OCI-LY3 (cell line): ENCODE measurements around the gene EML4.

Experiments used
- H2AFZ ChIP-seq: fragments of 200-600, 300-600 bp; shearing (Covaris generic); 2 replicates; pipeline ENCODE4 v1.6.0; 2014; ENCODE audit warnings: antibody characterized with exemption, low read depth, low read length
- H3K27ac ChIP-seq: fragments of 200-600, 300-600 bp; sonication (generic); 2 replicates; pipeline ENCODE4 v1.5.1; 2014; ENCODE audit warnings: mild to moderate bottlenecking, low read length, moderate library complexity, mixed read lengths
- H3K27me3 ChIP-seq: fragments of 200-600, 300-600 bp; sonication (generic); 2 replicates; pipeline ENCODE4 v1.6.1; 2014; ENCODE audit warnings: low read depth, low read length, mixed read lengths
- H3K36me3 ChIP-seq: fragments of 200-600, 300-600 bp; sonication (generic); replicated peaks from 2 replicates; pipeline ENCODE3; 2014; ENCODE audit warnings: low read depth, low read length, mixed read lengths
- H3K4me1 ChIP-seq: fragments of 300-600, 200-600 bp; sonication (generic); 2 replicates; pipeline ENCODE4 v1.6.1; 2014; ENCODE audit warnings: low read length, mixed read lengths
- H3K4me2 ChIP-seq: fragments of 200-600, 300-600 bp; sonication (generic); 2 replicates; pipeline ENCODE4 v1.6.1; 2014; ENCODE audit warnings: low read length, mixed read lengths
- H3K4me3 ChIP-seq: fragments of 300-600, 200-600 bp; sonication (generic); 2 replicates; pipeline ENCODE4 v1.5.1; 2014; ENCODE audit warnings: antibody characterized with exemption, mild to moderate bottlenecking, low read length, moderate library complexity
- H3K79me2 ChIP-seq: fragments of 300-600, 200-600 bp; shearing (Covaris generic); 2 replicates; pipeline ENCODE4 v1.6.1; 2014; ENCODE audit warnings: mild to moderate bottlenecking, low read length, mixed read lengths
- H3K9ac ChIP-seq: fragments of 300-600, 200-600 bp; shearing (Covaris generic); 2 replicates; pipeline ENCODE4 v1.6.0; 2014; ENCODE audit warnings: mild to moderate bottlenecking, low read length, moderate library complexity
- H3K9me3 ChIP-seq: fragments of 200-600, 300-600 bp; shearing (Covaris generic); 2 replicates; pipeline ENCODE4 v1.6.1; 2014; ENCODE audit warnings: low read length, mixed read lengths; ENCODE audit not compliant: insufficient read depth
- H4K20me1 ChIP-seq: fragments of 200-600, 300-600 bp; sonication (generic); 2 replicates; pipeline ENCODE4 v1.6.1; 2016; ENCODE audit warnings: low read length, mixed read lengths; ENCODE audit not compliant: insufficient read depth
- EZH2phosphoT487 ChIP-seq: fragments of 200-600 bp; shearing (Covaris generic); IDR thresholded peaks from 2 replicates; pipeline ENCODE4 v1.6.1; 2018; ENCODE audit warnings: antibody characterized with exemption, mixed run types, low read depth
- TF ChIP-seq, protein P1 (sequence below): fragments of 200-600, 300-600 bp; sonication (generic); IDR thresholded peaks from 2 replicates; pipeline ENCODE4 v1.5.1; 2014; ENCODE audit warnings: antibody characterized with exemption, low read length, low read depth

Gene EML4

GRCh38 chr2:42382144-42382543 is 213.0 kb downstream of the EML4 start:
- Histone ChIP-seq H3K79me2 (no peaks in the 10 kb centered on the region), H3K4me2 (no peak overlapping the region), H3K4me1 (no peaks in the 10 kb centered on the region), H3K9ac (no peak overlapping the region), H3K27ac (no peak overlapping the region), H4K20me1 (no peaks in the 10 kb centered on the region), H2AFZ (no peak overlapping the region), H3K9me3 (no peaks in the 10 kb centered on the region), H3K4me3 (no peak overlapping the region), H3K27me3 (no peaks in the 10 kb centered on the region), H3K36me3 (no peaks in the 10 kb centered on the region)
- TF ChIP-seq, protein P1, sequence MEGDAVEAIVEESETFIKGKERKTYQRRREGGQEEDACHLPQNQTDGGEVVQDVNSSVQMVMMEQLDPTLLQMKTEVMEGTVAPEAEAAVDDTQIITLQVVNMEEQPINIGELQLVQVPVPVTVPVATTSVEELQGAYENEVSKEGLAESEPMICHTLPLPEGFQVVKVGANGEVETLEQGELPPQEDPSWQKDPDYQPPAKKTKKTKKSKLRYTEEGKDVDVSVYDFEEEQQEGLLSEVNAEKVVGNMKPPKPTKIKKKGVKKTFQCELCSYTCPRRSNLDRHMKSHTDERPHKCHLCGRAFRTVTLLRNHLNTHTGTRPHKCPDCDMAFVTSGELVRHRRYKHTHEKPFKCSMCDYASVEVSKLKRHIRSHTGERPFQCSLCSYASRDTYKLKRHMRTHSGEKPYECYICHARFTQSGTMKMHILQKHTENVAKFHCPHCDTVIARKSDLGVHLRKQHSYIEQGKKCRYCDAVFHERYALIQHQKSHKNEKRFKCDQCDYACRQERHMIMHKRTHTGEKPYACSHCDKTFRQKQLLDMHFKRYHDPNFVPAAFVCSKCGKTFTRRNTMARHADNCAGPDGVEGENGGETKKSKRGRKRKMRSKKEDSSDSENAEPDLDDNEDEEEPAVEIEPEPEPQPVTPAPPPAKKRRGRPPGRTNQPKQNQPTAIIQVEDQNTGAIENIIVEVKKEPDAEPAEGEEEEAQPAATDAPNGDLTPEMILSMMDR: no peak
- TF ChIP-seq EZH2phosphoT487: no peak
